Left lung (tissue), 10 donors: ENCODE data around the gene MDGA2. TPM values are rescaled to one million over a fixed set of nuclear protein-coding genes. Genes with fewer than 3 reads are reported as not detected.
A peak's percentile ranks its signal among the peaks of the same experiment; 100 is the strongest.

Experiments used
- ATAC-seq: fragments of 200-7000 bp; cut with Tn5 transposase; one replicate; pipeline ENCODE4 v1.9.1; 2020; ENCODE audit warnings: moderate library complexity
- DNase-seq, 4 donors: peaks; one replicate each; pipeline ENCODE4 v3.0.0-alpha.2; 2013 to 2020
- H3K27ac ChIP-seq, 2 donors: fragments of 200-600 bp; sonication (generic) in 1 of 2; one replicate each; pipeline versions ENCODE4 v1.5.0 to v1.8.0; 2020 to 2021
- H3K27me3 ChIP-seq, 2 donors: fragments of 200-600 bp; sonication (generic) in 1 of 2; one replicate each; pipeline versions ENCODE4 v1.5.0 to v1.8.0; 2020 to 2021
- H3K36me3 ChIP-seq, 2 donors: fragments of 200-600 bp; sonication (generic) in 1 of 2; one replicate each; pipeline versions ENCODE4 v1.5.0 to v1.8.0; 2020 to 2021
- H3K4me1 ChIP-seq, 2 donors: fragments of 200-600 bp; one replicate each; pipeline ENCODE4 v1.8.0; 2021
- H3K4me3 ChIP-seq, 2 donors: fragments of 200-600 bp; sonication (generic) in 1 of 2; one replicate each; pipeline versions ENCODE4 v1.5.0 to v1.8.0; 2020 to 2021; ENCODE audit warnings: mild to moderate bottlenecking in 1 of 2
- H3K9me3 ChIP-seq, 2 donors: fragments of 200-600 bp; sonication (generic) in 1 of 2; one replicate each; pipeline versions ENCODE4 v1.5.0 to v1.8.0; 2020 to 2021
- intact Hi-C, 2 donors: fragments of 100-400 bp; cut with DNase I; formaldehyde crosslinking; loops; one replicate each; pipeline versions ENCODE4 v1.11.2 to v1.14.2; 2022
- polyA plus RNA-seq, 6 donors: library from polyadenylated mRNA; unstranded; fragments of 120-200 nt; gene quantifications; one replicate each; pipeline ENCODE4 v1.2.1, GENCODE V29; 2013; ENCODE audit not compliant: insufficient read length in 6 of 6
- total RNA-seq, 2 donors: library from RNA; stranded (reverse); fragmentation: NEBNext Ultra II Directional; extraction: Animal tissue kit (Norgen Biotek cat#: 25700); gene quantifications; one replicate each; pipeline ENCODE4 v1.2.1, GENCODE V29; 2021
- TF ChIP-seq, protein P1 (sequence below), 2 donors: fragments of 200-600 bp; sonication (generic) in 1 of 2; IDR thresholded peaks; one replicate each; pipeline versions ENCODE4 v1.5.0 to v1.8.0; 2021; ENCODE audit warnings: antibody characterized with exemption in 2 of 2
- donor health status: DM: no; HTN: yes; CAD: no.
- donor health status: DM: no; HTN: no; CAD: no.

The MDGA2 gene
- total and polyA plus RNA-seq, 8 donors, result 0.14 to 0.62 (median 0.36) TPM; not detected in 1

DNA sequence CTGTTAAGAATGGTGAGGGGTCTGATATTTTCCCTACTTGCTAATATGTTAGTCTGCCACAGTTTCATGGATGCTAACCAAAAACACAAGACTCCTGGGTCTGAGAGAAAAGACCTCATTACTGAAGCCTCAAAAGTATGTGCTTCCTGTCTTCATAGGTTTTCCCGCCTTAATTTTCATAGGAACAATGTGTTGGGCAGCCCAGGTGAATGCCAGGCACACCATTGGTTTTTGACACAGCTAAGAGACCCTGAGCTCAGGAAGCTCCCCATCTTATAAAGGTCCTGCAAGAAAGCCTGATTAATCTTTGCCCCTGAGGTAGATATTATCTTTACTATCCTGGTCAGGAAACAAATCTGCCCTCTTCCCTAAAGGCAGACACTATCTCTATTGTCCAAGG lies 464.1 kb downstream of the MDGA2 start:
- DNase-seq (no peak), ATAC-seq (no peak)
- intact Hi-C loops, result no loop called here
- Histone ChIP-seq H3K27ac (no peak overlapping the region), H3K36me3 (no peaks in the 10 kb centered on the region), H3K4me3 (no peak overlapping the region), H3K27me3 (no peaks in the 10 kb centered on the region), H3K4me1 (no peaks in the 10 kb centered on the region), H3K9me3 (no peaks in the 10 kb centered on the region)
- TF ChIP-seq, protein P1, sequence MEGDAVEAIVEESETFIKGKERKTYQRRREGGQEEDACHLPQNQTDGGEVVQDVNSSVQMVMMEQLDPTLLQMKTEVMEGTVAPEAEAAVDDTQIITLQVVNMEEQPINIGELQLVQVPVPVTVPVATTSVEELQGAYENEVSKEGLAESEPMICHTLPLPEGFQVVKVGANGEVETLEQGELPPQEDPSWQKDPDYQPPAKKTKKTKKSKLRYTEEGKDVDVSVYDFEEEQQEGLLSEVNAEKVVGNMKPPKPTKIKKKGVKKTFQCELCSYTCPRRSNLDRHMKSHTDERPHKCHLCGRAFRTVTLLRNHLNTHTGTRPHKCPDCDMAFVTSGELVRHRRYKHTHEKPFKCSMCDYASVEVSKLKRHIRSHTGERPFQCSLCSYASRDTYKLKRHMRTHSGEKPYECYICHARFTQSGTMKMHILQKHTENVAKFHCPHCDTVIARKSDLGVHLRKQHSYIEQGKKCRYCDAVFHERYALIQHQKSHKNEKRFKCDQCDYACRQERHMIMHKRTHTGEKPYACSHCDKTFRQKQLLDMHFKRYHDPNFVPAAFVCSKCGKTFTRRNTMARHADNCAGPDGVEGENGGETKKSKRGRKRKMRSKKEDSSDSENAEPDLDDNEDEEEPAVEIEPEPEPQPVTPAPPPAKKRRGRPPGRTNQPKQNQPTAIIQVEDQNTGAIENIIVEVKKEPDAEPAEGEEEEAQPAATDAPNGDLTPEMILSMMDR (IDR thresholded peaks at IDR 0.05), result no peak

DNA sequence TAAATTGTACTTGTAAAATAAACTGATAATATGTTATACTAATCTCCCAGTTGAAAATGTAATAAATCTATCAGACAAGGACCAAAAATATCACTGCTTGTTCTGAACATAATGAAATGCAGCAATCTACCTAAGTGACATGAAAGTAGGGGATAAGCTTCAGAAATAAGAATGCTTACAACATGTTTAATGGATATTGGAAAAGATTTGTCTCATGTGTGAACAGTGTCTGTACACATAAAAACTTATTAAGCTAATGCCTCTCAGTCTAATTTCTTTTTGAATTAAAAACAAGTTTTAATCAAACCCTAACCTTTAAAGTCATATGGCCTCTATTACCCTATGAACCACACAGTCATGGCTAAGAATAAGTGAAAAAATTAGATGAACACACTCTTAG lies 465.3 kb downstream of the MDGA2 start:
- no peak for DNase-seq
- Histone ChIP-seq H3K27ac (no peak overlapping the region), H3K9me3 (no peaks in the 10 kb centered on the region), H3K36me3 (no peaks in the 10 kb centered on the region), H3K4me3 (no peak overlapping the region), H3K27me3 (no peaks in the 10 kb centered on the region), H3K4me1 (no peaks in the 10 kb centered on the region)
- intact Hi-C loops, result no loop called here
- ATAC-seq, result no peak
- TF ChIP-seq, protein P1 (IDR thresholded peaks at IDR 0.05), result no peak

DNA sequence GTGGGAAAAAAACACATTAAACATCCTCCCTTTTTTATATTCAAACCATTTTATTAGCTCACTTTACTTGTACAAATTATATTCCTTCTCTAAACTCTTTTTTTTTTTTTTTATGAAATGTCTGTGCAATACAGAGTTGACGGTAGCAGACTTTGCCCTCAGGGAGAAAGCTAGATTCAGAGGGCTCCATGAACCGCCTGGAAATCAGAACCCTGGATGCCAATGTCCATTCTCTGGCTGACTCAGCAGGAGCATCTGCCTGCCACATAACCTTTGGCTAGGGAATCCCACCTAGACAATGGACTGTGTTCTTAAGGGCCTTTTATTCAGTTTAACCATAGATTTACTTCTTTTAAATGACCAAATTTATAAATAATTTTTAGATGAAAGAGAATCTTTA lies 467.0 kb downstream of the MDGA2 start:
- no peak overlapping the region for H3K27ac ChIP-seq
- H3K27me3 ChIP-seq, result no peaks in the 10 kb centered on the region
- no peaks in the 10 kb centered on the region for H3K4me1 ChIP-seq
- no peaks in the 10 kb centered on the region for H3K9me3 ChIP-seq
- ATAC-seq (no peak), DNase-seq (no peak)
- H3K4me3 ChIP-seq, result no peak overlapping the region
- intact Hi-C loops, result no loop called here
- TF ChIP-seq, protein P1 (IDR thresholded peaks at IDR 0.05), result no peak
- H3K36me3 ChIP-seq, result no peaks in the 10 kb centered on the region

DNA sequence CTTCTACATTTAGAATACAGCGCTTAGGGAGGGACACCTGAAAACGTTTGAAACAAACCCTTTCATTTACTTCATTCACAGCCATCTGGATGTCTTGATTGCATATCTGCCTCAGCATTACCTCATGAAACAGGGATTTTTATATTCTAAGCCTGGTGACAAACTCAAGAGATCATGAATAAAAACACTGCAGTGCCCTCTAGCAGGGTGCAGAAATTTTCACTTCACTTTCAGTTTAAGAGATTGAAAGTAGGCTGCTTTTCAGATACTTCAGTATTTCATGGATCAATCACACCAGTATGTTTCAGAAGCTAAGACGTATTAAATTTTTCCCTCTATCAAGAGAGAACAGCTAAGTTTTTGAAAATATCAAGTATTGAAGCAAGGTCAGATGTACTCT lies 467.8 kb downstream of the MDGA2 start:
- no peak overlapping the region for H3K4me3 ChIP-seq
- ATAC-seq, result no peak
- DNase-seq, result no peak
- no peaks in the 10 kb centered on the region for H3K9me3 ChIP-seq
- H3K36me3 ChIP-seq, result no peaks in the 10 kb centered on the region
- TF ChIP-seq, protein P1 (IDR thresholded peaks at IDR 0.05), result no peak
- no peaks in the 10 kb centered on the region for H3K27me3 ChIP-seq
- no peak overlapping the region for H3K27ac ChIP-seq
- no peaks in the 10 kb centered on the region for H3K4me1 ChIP-seq
- intact Hi-C loops, result no loop called here

DNA sequence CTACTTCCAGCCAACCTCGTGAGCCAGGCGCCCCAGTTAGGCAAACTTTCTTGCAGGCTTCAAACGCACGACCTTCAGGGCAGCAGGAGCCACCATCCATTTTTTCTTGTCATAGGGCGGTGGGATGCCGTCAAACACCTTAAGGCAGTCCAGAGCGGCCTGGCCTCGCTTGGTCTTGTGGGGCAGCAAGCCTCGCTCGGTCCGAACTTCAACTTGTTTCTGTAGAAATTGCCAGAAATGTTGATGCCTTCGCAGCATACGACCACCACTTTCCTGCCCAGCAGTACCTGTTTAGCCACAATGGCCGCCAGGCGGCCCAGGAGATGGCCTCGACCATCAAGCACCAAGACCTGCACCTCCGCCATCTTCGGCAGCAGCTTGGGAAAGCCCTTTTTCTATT lies 474.7 kb downstream of the MDGA2 start:
- Histone ChIP-seq H3K27ac (no peak overlapping the region), H3K4me1 (no peaks in the 10 kb centered on the region), H3K36me3 (no peaks in the 10 kb centered on the region), H3K27me3 (no peaks in the 10 kb centered on the region), H3K9me3 (peaks cover 0 to 2% of the 10 kb centered on the region in 2 donors), H3K4me3 (no peak overlapping the region)
- TF ChIP-seq, protein P1 (IDR thresholded peaks at IDR 0.05), result no peak
- intact Hi-C loops, result no loop called here
- ATAC-seq (no peak), DNase-seq (peak in 1 of 4 donors; percentile 60)
